GM23338 (cell line): ENCODE data around the gene KDM4C. TPM values are rescaled to one million over a fixed set of nuclear protein-coding genes. Genes with fewer than 3 reads are reported as not detected.

Experiments
- ATAC-seq: fragments of 200-7000 bp; cut with Tn5 transposase; 3 replicates; pipeline ENCODE4 v1.9.1; 2020
- DNase-seq: peaks from one replicate; pipeline ENCODE4 v3.0.0-alpha.2; 2015; ENCODE audit warnings: low spot score
- H2AFZ ChIP-seq: fragments of 200-600 bp; sonication (generic); 2 replicates; pipeline ENCODE4 v1.8.0; 2016; ENCODE audit warnings: antibody characterized with exemption, mild to moderate bottlenecking, moderate library complexity
- H3F3A ChIP-seq: fragments of 200-600 bp; sonication (generic); replicated peaks from 2 replicates; pipeline ENCODE4 v1.8.0; 2017; ENCODE audit warnings: antibody characterized with exemption, mixed run types, low read depth
- H3K27ac ChIP-seq: fragments of 200-600 bp; sonication (generic); 2 replicates; pipeline ENCODE4 v1.6.1; 2016; ENCODE audit warnings: low read depth
- H3K27me3 ChIP-seq: fragments of 200-600 bp; sonication (generic); 2 replicates; pipeline ENCODE4 v1.8.0; 2016; ENCODE audit warnings: mild to moderate bottlenecking, mixed run types, moderate library complexity; ENCODE audit not compliant: insufficient read depth
- H3K36me3 ChIP-seq: fragments of 200-600 bp; sonication (generic); 2 replicates; pipeline ENCODE4 v1.8.0; 2016; ENCODE audit warnings: mild to moderate bottlenecking; ENCODE audit not compliant: insufficient read depth
- H3K4me1 ChIP-seq: fragments of 200-600 bp; sonication (generic); 2 replicates; pipeline ENCODE4 v1.8.0; 2016; ENCODE audit warnings: mild to moderate bottlenecking, moderate library complexity; ENCODE audit not compliant: insufficient read depth
- H3K4me2 ChIP-seq: fragments of 200-600 bp; sonication (generic); 2 replicates; pipeline ENCODE4 v1.7.1; 2017; ENCODE audit warnings: mixed run types
- H3K4me3 ChIP-seq: fragments of 200-600 bp; sonication (generic); 2 replicates; pipeline ENCODE4 v1.6.1; 2016; ENCODE audit warnings: mixed run types
- H3K79me2 ChIP-seq: fragments of 200-600 bp; sonication (generic); replicated peaks from 2 replicates; pipeline ENCODE4 v1.8.0; 2017; ENCODE audit warnings: mild to moderate bottlenecking; ENCODE audit not compliant: insufficient read depth
- H3K9me2 ChIP-seq: fragments of 200-600 bp; sonication (generic); 2 replicates; pipeline ENCODE4 v1.8.0; 2017; ENCODE audit not compliant: insufficient read depth
- H4K20me1 ChIP-seq: fragments of 200-600 bp; sonication (generic); replicated peaks from 2 replicates; pipeline ENCODE4 v1.8.0; 2017; ENCODE audit warnings: mild to moderate bottlenecking; ENCODE audit not compliant: insufficient read depth
- H3K27ac Mint-ChIP-seq: 2 replicates; pipeline ENCODE4 v1.8.0; 2020; ENCODE audit warnings: inconsistent platforms, mild to moderate bottlenecking, moderate library complexity, mixed read lengths
- H3K27me3 Mint-ChIP-seq: 3 replicates; pipeline ENCODE4 v1.8.0; 2022; ENCODE audit warnings: low read depth, mild to moderate bottlenecking, moderate library complexity, mixed read lengths, inconsistent platforms; ENCODE audit not compliant: insufficient read depth, poor library complexity
- H3K36me3 Mint-ChIP-seq: 3 replicates; pipeline ENCODE4 v1.8.0; 2021; ENCODE audit warnings: low read depth, mild to moderate bottlenecking, inconsistent platforms, moderate library complexity, mixed read lengths
- H3K4me1 Mint-ChIP-seq: 3 replicates; pipeline ENCODE4 v1.8.0; 2020; ENCODE audit warnings: mild to moderate bottlenecking, inconsistent platforms, mixed read lengths
- H3K4me3 Mint-ChIP-seq: 3 replicates; pipeline ENCODE4 v1.8.0; 2021; ENCODE audit warnings: moderate library complexity, mild to moderate bottlenecking, inconsistent platforms, mixed read lengths
- H3K9me3 Mint-ChIP-seq: 3 replicates; pipeline ENCODE4 v1.8.0; 2020; ENCODE audit warnings: moderate library complexity, mild to moderate bottlenecking, inconsistent platforms, mixed read lengths
- EZH2phosphoT487 ChIP-seq: fragments of 200-600 bp; sonication (generic); IDR thresholded peaks from one replicate; pipeline ENCODE4 v1.8.1; 2018; ENCODE audit warnings: antibody characterized with exemption; ENCODE audit not compliant: unreplicated experiment
- JUNB ChIP-seq: IDR thresholded peaks from one replicate; pipeline ENCODE4 v1.6.1; 2016; ENCODE audit warnings: antibody characterized with exemption; ENCODE audit not compliant: unreplicated experiment
- ZNF331 ChIP-seq: fragments of 250-450 bp; sonication (Bioruptor Pico); IDR thresholded peaks from 2 replicates; pipeline ENCODE4 v1.5.0; 2020; ENCODE audit warnings: low read depth, mild to moderate bottlenecking, moderate library complexity
- ZNF462 ChIP-seq: fragments of 250-450 bp; sonication (Bioruptor Pico); IDR thresholded peaks from 2 replicates; pipeline ENCODE4 v1.5.0; 2020; ENCODE audit warnings: mild to moderate bottlenecking, moderate library complexity
- polyA plus RNA-seq: library from polyadenylated mRNA; unstranded; fragments of >200 nt; fragmentation: Nextera tagmentation; extraction: Ambion mirVana; gene quantifications from 2 replicates; pipeline ENCODE4 v1.2.1, GENCODE V29; 2016
- total RNA-seq: library from RNA; depleted of rRNA; stranded (reverse); fragments of >200 nt; shearing (Covaris generic); gene quantifications from 2 replicates; pipeline ENCODE4 v1.2.3, GENCODE V29; 2014
- TF ChIP-seq, protein P1 (sequence below): IDR thresholded peaks from one replicate; pipeline ENCODE4 v1.6.1; 2018; ENCODE audit warnings: antibody characterized with exemption; ENCODE audit not compliant: unreplicated experiment

KDM4C gene
- total and polyA plus RNA-seq, 2 experiments from 2014 or later: 12.0 to 43.8 TPM

GRCh38 chr9:7196467-7196866 is 438.7 kb downstream of the KDM4C start:
- Mint-ChIP-seq H3K4me3 (no peak overlapping the region), H3K4me1 (no peaks in the 10 kb centered on the region), H3K27ac (no peak overlapping the region), H3K9me3 (no peaks in the 10 kb centered on the region), H3K27me3 (peaks cover 5% of the 10 kb centered on the region), H3K36me3 (no peaks in the 10 kb centered on the region; the same call in 2 of the 3 replicates)
- no peak for TF ChIP-seq ZNF331
- TF ChIP-seq, protein P1, sequence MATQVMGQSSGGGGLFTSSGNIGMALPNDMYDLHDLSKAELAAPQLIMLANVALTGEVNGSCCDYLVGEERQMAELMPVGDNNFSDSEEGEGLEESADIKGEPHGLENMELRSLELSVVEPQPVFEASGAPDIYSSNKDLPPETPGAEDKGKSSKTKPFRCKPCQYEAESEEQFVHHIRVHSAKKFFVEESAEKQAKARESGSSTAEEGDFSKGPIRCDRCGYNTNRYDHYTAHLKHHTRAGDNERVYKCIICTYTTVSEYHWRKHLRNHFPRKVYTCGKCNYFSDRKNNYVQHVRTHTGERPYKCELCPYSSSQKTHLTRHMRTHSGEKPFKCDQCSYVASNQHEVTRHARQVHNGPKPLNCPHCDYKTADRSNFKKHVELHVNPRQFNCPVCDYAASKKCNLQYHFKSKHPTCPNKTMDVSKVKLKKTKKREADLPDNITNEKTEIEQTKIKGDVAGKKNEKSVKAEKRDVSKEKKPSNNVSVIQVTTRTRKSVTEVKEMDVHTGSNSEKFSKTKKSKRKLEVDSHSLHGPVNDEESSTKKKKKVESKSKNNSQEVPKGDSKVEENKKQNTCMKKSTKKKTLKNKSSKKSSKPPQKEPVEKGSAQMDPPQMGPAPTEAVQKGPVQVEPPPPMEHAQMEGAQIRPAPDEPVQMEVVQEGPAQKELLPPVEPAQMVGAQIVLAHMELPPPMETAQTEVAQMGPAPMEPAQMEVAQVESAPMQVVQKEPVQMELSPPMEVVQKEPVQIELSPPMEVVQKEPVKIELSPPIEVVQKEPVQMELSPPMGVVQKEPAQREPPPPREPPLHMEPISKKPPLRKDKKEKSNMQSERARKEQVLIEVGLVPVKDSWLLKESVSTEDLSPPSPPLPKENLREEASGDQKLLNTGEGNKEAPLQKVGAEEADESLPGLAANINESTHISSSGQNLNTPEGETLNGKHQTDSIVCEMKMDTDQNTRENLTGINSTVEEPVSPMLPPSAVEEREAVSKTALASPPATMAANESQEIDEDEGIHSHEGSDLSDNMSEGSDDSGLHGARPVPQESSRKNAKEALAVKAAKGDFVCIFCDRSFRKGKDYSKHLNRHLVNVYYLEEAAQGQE: no peak
- TF ChIP-seq JUNB: no peak
- TF ChIP-seq EZH2phosphoT487: no peak
- TF ChIP-seq ZNF462: no peak
- no peaks in the 10 kb centered on the region for H3F3A ChIP-seq
- H3K27ac ChIP-seq: no peak overlapping the region
- no peaks in the 10 kb centered on the region for H3K79me2 ChIP-seq
- ATAC-seq (no peak), DNase-seq (no peak)
- no peak overlapping the region for H2AFZ ChIP-seq
- no peaks in the 10 kb centered on the region for H3K27me3 ChIP-seq
- no peak overlapping the region for H3K4me3 ChIP-seq
- H3K4me2 ChIP-seq: no peak overlapping the region
- H3K36me3 ChIP-seq: no peaks in the 10 kb centered on the region
- no peaks in the 10 kb centered on the region for H3K4me1 ChIP-seq
- H3K9me2 ChIP-seq: peaks cover 5% of the 10 kb centered on the region; the same call in 1 of the 2 replicates
- H4K20me1 ChIP-seq: no peaks in the 10 kb centered on the region
